H1 (cell line): ENCODE results near the gene CXXC4. TPM values are rescaled to one million over a fixed set of nuclear protein-coding genes. Genes with fewer than 3 reads are reported as not detected.

Experiments
- CHD2 ChIP-seq: IDR thresholded peaks from 2 replicates; pipeline ENCODE4 v1.6.1; 2012; ENCODE audit warnings: low read length, improper control_type of control experiment
- KDM1A ChIP-seq: fragments of 200-600, 300-600 bp; sonication (generic); IDR thresholded peaks from 2 replicates; pipeline ENCODE4 v1.7.1; 2016; ENCODE audit warnings: mild to moderate bottlenecking, low read length, borderline replicate concordance
- TEAD4 ChIP-seq: IDR thresholded peaks from 2 replicates; pipeline ENCODE4 v1.6.1; 2012; ENCODE audit warnings: low read depth, low read length, inconsistent platforms, mixed read lengths
- polyA plus RNA-seq, 7 experiments: library from polyadenylated mRNA; depleted of rRNA in 3 of 7; stranded (reverse) in 5 of 7; unstranded in 2 of 7; fragments of >200 nt in 5 of 7; fragments of 200-250 nt in 2 of 7; gene quantifications; 1 replicate in 5 of 7; 2 replicates in 1 of 7; 4 replicates in 1 of 7; pipeline versions ENCODE4 v1.2.1 to v1.2.3, GENCODE V29; 2011 to 2013; ENCODE audit warnings: missing spikeins in 2 of 7, mixed read lengths in 2 of 7
- total RNA-seq: library from RNA; stranded (reverse); fragmentation: NEBNext Ultra II Directional; extraction: Animal tissue kit (Norgen Biotek cat#: 25700); gene quantifications from 2 replicates; pipeline ENCODE4 v1.2.1, GENCODE V29; 2021
- TF ChIP-seq, protein P1 (sequence below): fragments of 300-600 bp; sonication (generic); IDR thresholded peaks from 2 replicates; pipeline ENCODE4 v1.7.1; 2012; ENCODE audit warnings: low read length, moderate library complexity, mild to moderate bottlenecking, inconsistent platforms; ENCODE audit not compliant: insufficient replicate concordance
- TF ChIP-seq, protein P2 (sequence below): IDR thresholded peaks from 2 replicates; pipeline ENCODE4 v1.6.1; 2012; ENCODE audit warnings: inconsistent platforms
- TF ChIP-seq, protein P3 (sequence below): IDR thresholded peaks from 2 replicates; pipeline ENCODE4 v1.6.1; 2012; ENCODE audit warnings: inconsistent platforms
- TF ChIP-seq, protein P4 (sequence below): IDR thresholded peaks from 2 replicates; pipeline ENCODE4 v1.6.1; 2011; ENCODE audit warnings: low read length, improper control_type of control experiment

The CXXC4 gene
- total and polyA plus RNA-seq, 2 of the 8 experiments (the other 6 are each of a cell fraction or from before 2014, with no cell fraction given), result 1.3 to 1.8 TPM

DNA sequence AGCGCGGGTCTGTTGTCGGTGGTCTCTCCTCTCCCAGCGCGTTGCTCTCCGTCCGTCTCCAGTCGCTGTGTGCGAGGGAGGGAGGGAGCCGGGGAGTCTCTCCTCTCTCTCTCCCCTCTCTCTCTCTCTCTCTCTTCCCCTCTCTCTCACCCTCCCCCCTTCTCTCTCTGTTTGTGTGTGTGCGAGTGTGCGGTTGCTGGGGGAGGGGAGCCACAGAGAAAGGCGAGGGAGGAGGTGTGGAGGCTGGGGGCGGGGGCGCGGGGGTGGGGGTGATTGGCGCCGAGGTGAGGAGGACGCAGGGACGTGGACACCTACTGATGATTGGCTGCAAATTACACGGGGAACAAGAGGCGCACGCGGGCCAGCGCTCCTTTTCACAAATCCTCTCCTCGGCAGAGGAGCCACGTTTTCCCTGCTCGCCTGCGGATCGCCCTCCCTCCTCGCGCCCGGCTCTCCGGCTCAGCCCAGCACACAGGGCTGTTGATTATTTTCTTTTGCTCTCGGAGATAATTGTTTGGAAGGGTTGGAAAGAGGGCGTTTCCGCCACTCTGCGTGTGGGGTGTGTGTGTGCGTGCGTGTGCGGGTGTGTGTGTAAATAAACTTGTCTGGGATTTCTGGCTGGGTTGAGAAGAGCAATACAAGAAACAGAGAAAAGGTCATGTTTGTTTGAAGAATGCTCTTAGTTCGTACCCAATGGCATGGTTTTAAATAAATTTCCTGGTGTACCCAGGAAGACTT is at the start of gene CXXC4 (continued):
- TF ChIP-seq, protein P1, sequence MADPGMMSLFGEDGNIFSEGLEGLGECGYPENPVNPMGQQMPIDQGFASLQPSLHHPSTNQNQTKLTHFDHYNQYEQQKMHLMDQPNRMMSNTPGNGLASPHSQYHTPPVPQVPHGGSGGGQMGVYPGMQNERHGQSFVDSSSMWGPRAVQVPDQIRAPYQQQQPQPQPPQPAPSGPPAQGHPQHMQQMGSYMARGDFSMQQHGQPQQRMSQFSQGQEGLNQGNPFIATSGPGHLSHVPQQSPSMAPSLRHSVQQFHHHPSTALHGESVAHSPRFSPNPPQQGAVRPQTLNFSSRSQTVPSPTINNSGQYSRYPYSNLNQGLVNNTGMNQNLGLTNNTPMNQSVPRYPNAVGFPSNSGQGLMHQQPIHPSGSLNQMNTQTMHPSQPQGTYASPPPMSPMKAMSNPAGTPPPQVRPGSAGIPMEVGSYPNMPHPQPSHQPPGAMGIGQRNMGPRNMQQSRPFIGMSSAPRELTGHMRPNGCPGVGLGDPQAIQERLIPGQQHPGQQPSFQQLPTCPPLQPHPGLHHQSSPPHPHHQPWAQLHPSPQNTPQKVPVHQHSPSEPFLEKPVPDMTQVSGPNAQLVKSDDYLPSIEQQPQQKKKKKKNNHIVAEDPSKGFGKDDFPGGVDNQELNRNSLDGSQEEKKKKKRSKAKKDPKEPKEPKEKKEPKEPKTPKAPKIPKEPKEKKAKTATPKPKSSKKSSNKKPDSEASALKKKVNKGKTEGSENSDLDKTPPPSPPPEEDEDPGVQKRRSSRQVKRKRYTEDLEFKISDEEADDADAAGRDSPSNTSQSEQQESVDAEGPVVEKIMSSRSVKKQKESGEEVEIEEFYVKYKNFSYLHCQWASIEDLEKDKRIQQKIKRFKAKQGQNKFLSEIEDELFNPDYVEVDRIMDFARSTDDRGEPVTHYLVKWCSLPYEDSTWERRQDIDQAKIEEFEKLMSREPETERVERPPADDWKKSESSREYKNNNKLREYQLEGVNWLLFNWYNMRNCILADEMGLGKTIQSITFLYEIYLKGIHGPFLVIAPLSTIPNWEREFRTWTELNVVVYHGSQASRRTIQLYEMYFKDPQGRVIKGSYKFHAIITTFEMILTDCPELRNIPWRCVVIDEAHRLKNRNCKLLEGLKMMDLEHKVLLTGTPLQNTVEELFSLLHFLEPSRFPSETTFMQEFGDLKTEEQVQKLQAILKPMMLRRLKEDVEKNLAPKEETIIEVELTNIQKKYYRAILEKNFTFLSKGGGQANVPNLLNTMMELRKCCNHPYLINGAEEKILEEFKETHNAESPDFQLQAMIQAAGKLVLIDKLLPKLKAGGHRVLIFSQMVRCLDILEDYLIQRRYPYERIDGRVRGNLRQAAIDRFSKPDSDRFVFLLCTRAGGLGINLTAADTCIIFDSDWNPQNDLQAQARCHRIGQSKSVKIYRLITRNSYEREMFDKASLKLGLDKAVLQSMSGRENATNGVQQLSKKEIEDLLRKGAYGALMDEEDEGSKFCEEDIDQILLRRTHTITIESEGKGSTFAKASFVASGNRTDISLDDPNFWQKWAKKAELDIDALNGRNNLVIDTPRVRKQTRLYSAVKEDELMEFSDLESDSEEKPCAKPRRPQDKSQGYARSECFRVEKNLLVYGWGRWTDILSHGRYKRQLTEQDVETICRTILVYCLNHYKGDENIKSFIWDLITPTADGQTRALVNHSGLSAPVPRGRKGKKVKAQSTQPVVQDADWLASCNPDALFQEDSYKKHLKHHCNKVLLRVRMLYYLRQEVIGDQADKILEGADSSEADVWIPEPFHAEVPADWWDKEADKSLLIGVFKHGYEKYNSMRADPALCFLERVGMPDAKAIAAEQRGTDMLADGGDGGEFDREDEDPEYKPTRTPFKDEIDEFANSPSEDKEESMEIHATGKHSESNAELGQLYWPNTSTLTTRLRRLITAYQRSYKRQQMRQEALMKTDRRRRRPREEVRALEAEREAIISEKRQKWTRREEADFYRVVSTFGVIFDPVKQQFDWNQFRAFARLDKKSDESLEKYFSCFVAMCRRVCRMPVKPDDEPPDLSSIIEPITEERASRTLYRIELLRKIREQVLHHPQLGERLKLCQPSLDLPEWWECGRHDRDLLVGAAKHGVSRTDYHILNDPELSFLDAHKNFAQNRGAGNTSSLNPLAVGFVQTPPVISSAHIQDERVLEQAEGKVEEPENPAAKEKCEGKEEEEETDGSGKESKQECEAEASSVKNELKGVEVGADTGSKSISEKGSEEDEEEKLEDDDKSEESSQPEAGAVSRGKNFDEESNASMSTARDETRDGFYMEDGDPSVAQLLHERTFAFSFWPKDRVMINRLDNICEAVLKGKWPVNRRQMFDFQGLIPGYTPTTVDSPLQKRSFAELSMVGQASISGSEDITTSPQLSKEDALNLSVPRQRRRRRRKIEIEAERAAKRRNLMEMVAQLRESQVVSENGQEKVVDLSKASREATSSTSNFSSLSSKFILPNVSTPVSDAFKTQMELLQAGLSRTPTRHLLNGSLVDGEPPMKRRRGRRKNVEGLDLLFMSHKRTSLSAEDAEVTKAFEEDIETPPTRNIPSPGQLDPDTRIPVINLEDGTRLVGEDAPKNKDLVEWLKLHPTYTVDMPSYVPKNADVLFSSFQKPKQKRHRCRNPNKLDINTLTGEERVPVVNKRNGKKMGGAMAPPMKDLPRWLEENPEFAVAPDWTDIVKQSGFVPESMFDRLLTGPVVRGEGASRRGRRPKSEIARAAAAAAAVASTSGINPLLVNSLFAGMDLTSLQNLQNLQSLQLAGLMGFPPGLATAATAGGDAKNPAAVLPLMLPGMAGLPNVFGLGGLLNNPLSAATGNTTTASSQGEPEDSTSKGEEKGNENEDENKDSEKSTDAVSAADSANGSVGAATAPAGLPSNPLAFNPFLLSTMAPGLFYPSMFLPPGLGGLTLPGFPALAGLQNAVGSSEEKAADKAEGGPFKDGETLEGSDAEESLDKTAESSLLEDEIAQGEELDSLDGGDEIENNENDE, result no peak
- TF ChIP-seq CHD2 (peak; percentile 55; the same call in 1 of the 2 replicates), KDM1A (peak; percentile 48; the same call in 1 of the 2 replicates), TEAD4 (0 out of 2 replicates have a peak, but pooled peaks have one; percentile 23)
- TF ChIP-seq, protein P2, sequence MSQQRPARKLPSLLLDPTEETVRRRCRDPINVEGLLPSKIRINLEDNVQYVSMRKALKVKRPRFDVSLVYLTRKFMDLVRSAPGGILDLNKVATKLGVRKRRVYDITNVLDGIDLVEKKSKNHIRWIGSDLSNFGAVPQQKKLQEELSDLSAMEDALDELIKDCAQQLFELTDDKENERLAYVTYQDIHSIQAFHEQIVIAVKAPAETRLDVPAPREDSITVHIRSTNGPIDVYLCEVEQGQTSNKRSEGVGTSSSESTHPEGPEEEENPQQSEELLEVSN, result peak; percentile 41; the same call in 1 of the 2 replicates
- TF ChIP-seq, protein P3, sequence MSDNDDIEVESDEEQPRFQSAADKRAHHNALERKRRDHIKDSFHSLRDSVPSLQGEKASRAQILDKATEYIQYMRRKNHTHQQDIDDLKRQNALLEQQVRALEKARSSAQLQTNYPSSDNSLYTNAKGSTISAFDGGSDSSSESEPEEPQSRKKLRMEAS, result peak; percentile 65; the same call in 1 of the 2 replicates
- TF ChIP-seq, protein P4, sequence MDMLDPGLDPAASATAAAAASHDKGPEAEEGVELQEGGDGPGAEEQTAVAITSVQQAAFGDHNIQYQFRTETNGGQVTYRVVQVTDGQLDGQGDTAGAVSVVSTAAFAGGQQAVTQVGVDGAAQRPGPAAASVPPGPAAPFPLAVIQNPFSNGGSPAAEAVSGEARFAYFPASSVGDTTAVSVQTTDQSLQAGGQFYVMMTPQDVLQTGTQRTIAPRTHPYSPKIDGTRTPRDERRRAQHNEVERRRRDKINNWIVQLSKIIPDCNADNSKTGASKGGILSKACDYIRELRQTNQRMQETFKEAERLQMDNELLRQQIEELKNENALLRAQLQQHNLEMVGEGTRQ, result no peak; the same call in 1 of the 2 replicates
